Skeletal muscle tissue (tissue), 4 donors: ENCODE measurements around the gene QRFP. TPM values are rescaled to one million over a fixed set of nuclear protein-coding genes. Genes with fewer than 3 reads are reported as not detected.
A peak's percentile ranks its signal among the peaks of the same experiment; 100 is the strongest.

ENCODE experiments used
- H3K27ac ChIP-seq: one replicate; pipeline ENCODE4 v1.7.0; 2013; ENCODE audit warnings: mild to moderate bottlenecking, low read depth, low read length, inconsistent platforms
- H3K27me3 ChIP-seq, 3 donors: one replicate each; pipeline ENCODE4 v1.7.0; 2013; ENCODE audit warnings: low read length in 3 of 3; ENCODE audit not compliant: control insufficient read depth in 3 of 3, insufficient read depth in 3 of 3
- H3K36me3 ChIP-seq, 3 donors: one replicate each; pipeline ENCODE4 v1.7.0; 2013; ENCODE audit warnings: low read length in 3 of 3; ENCODE audit not compliant: control insufficient read depth in 3 of 3, insufficient read depth in 3 of 3
- H3K4me1 ChIP-seq, 3 donors: one replicate each; pipeline ENCODE4 v1.7.0; 2013; ENCODE audit warnings: low read length in 3 of 3, mild to moderate bottlenecking in 3 of 3; ENCODE audit not compliant: control insufficient read depth in 3 of 3, insufficient read depth in 3 of 3
- H3K4me3 ChIP-seq, 3 donors: one replicate each; pipeline ENCODE4 v1.7.0; 2013; ENCODE audit warnings: low read length in 3 of 3
- H3K9ac ChIP-seq, 3 donors: one replicate each; pipeline ENCODE4 v1.7.0; 2013; ENCODE audit warnings: low read length in 3 of 3, mild to moderate bottlenecking in 3 of 3, moderate library complexity in 2 of 3, low read depth in 1 of 3
- H3K9me3 ChIP-seq, 3 donors: one replicate each; pipeline ENCODE4 v1.7.0; 2013; ENCODE audit warnings: low read length in 3 of 3; ENCODE audit not compliant: control insufficient read depth in 3 of 3
- total RNA-seq: library from RNA; depleted of rRNA; stranded (reverse); fragments of >200 nt; gene quantifications from one replicate; pipeline ENCODE4 v1.2.3, GENCODE V29; 2014
- donor health status: Osteomylitis.

Gene QRFP
- total RNA-seq, 1 donor from 2014 or later = not detected

GRCh38 chr9:130861372-130862180 lies 35.0 kb downstream of the QRFP start:
- Histone ChIP-seq H3K4me3 (no peak overlapping the region), H3K4me1 (peaks cover 32 to 38% (median 33%) of the 10 kb centered on the region in 3 donors), H3K27ac (no peak overlapping the region), H3K27me3 (no peaks in the 10 kb centered on the region), H3K9ac (no peak overlapping the region), H3K9me3 (no peaks in the 10 kb centered on the region), H3K36me3 (peaks cover 6 to 20% (median 8%) of the 10 kb centered on the region in 3 donors)

GRCh38 chr9:130860458-130861316 lies 35.9 kb downstream of the QRFP start:
- Histone ChIP-seq H3K4me3 (peak overlapping the region in 2 of 3 donors; percentile 5 to 47), H3K27ac (peak overlapping the region; percentile 77), H3K36me3 (peaks cover 9 to 24% (median 11%) of the 10 kb centered on the region in 3 donors), H3K9ac (peak overlapping the region in 2 of 3 donors; percentile 52 to 72), H3K4me1 (peaks cover 32 to 38% (median 33%) of the 10 kb centered on the region in 3 donors), H3K27me3 (no peaks in the 10 kb centered on the region), H3K9me3 (no peaks in the 10 kb centered on the region)

GRCh38 chr9:130858739-130859705 lies 37.6 kb downstream of the QRFP start:
- peaks cover 32 to 38% (median 33%) of the 10 kb centered on the region in 3 donors for H3K4me1 ChIP-seq
- no peaks in the 10 kb centered on the region for H3K9me3 ChIP-seq
- peak overlapping the region; percentile 71 for H3K27ac ChIP-seq
- H3K9ac ChIP-seq = no peak overlapping the region
- H3K36me3 ChIP-seq = peaks cover 19 to 35% (median 22%) of the 10 kb centered on the region in 3 donors
- no peak overlapping the region for H3K4me3 ChIP-seq
- H3K27me3 ChIP-seq = no peaks in the 10 kb centered on the region

GRCh38 chr9:130857864-130858738 lies 38.5 kb downstream of the QRFP start:
- H3K27me3 ChIP-seq = no peaks in the 10 kb centered on the region
- H3K9me3 ChIP-seq = no peaks in the 10 kb centered on the region
- peaks cover 31 to 36% (median 33%) of the 10 kb centered on the region in 3 donors for H3K4me1 ChIP-seq
- H3K9ac ChIP-seq = peak overlapping the region in 1 of 3 donors; percentile 42
- H3K4me3 ChIP-seq = no peak overlapping the region
- peaks cover 17 to 29% (median 23%) of the 10 kb centered on the region in 3 donors for H3K36me3 ChIP-seq
- H3K27ac ChIP-seq = peak overlapping the region; percentile 71

GRCh38 chr9:130856474-130856873 lies 40.1 kb downstream of the QRFP start:
- H3K4me3 ChIP-seq = no peak overlapping the region
- no peaks in the 10 kb centered on the region for H3K27me3 ChIP-seq
- no peaks in the 10 kb centered on the region for H3K9me3 ChIP-seq
- no peak overlapping the region for H3K9ac ChIP-seq
- peaks cover 27 to 31% (median 30%) of the 10 kb centered on the region in 3 donors for H3K4me1 ChIP-seq
- H3K27ac ChIP-seq = no peak overlapping the region
- peaks cover 12 to 24% (median 23%) of the 10 kb centered on the region in 3 donors for H3K36me3 ChIP-seq

- Histone ChIP-seq H3K36me3 (peaks cover 12 to 23% (median 21%) of the 10 kb centered on the region in 3 donors), H3K9me3 (no peaks in the 10 kb centered on the region), H3K27ac (no peak overlapping the region), H3K27me3 (no peaks in the 10 kb centered on the region), H3K4me1 (peaks cover 14 to 16% (median 15%) of the 10 kb centered on the region in 3 donors), H3K4me3 (no peak overlapping the region), H3K9ac (no peak overlapping the region)
Measured at GRCh38 chr9:130854835-130855234, 41.8 kb downstream of the QRFP start.

GRCh38 chr9:130854092-130854491 lies 42.5 kb downstream of the QRFP start:
- Histone ChIP-seq H3K4me3 (no peak overlapping the region), H3K4me1 (peaks cover 9 to 13% (median 13%) of the 10 kb centered on the region in 3 donors), H3K9me3 (no peaks in the 10 kb centered on the region), H3K27me3 (no peaks in the 10 kb centered on the region), H3K9ac (no peak overlapping the region), H3K36me3 (peaks cover 12 to 23% (median 20%) of the 10 kb centered on the region in 3 donors), H3K27ac (no peak overlapping the region)

- H3K9ac ChIP-seq = no peak overlapping the region
- H3K4me3 ChIP-seq = no peak overlapping the region
- H3K9me3 ChIP-seq = no peaks in the 10 kb centered on the region
- no peak overlapping the region for H3K27ac ChIP-seq
- H3K4me1 ChIP-seq = peaks cover 5 to 6% (median 6%) of the 10 kb centered on the region in 3 donors
- H3K27me3 ChIP-seq = no peaks in the 10 kb centered on the region
- H3K36me3 ChIP-seq = peaks cover 12 to 23% (median 20%) of the 10 kb centered on the region in 3 donors
Measured at GRCh38 chr9:130852801-130853200, 43.8 kb downstream of the QRFP start.
